Calu3 (cell line): ENCODE data around the gene ALOX5. TPM values are rescaled to one million over a fixed set of nuclear protein-coding genes. Genes with fewer than 3 reads are reported as not detected.

Experiments
- BruUV-seq: library from RNA; stranded (reverse); fragments of 400-500 nt; replicated peaks from 2 replicates; lab custom pipeline; 2021; lab: Mats Ljungman, UMichigan
- CTCF ChIA-PET: fragments of 300-600 bp; sonication (Branson Sonifier 250); formaldehyde crosslinking; loops from one replicate; lab custom pipeline; 2022; ENCODE audit warnings: antibody characterized with exemption; lab: Charles Lee
- DNase-seq: peaks from one replicate; pipeline ENCODE4 v3.0.0; 2022
- H3K27ac Mint-ChIP-seq: one replicate; pipeline ENCODE4 v1.8.0; 2022; ENCODE audit warnings: mixed read lengths; ENCODE audit not compliant: unreplicated experiment
- H3K27me3 Mint-ChIP-seq: one replicate; pipeline ENCODE4 v1.8.0; 2022; ENCODE audit warnings: mixed read lengths; ENCODE audit not compliant: unreplicated experiment
- H3K36me3 Mint-ChIP-seq: one replicate; pipeline ENCODE4 v1.8.0; 2022; ENCODE audit warnings: mild to moderate bottlenecking, moderate library complexity, mixed read lengths; ENCODE audit not compliant: insufficient read depth, unreplicated experiment
- H3K4me1 Mint-ChIP-seq: one replicate; pipeline ENCODE4 v1.8.0; 2022; ENCODE audit warnings: mild to moderate bottlenecking, low read depth, mixed read lengths; ENCODE audit not compliant: unreplicated experiment
- H3K4me3 Mint-ChIP-seq: one replicate; pipeline ENCODE4 v1.8.0; 2022; ENCODE audit warnings: mild to moderate bottlenecking, low read depth, moderate library complexity, mixed read lengths; ENCODE audit not compliant: unreplicated experiment
- H3K9me3 Mint-ChIP-seq: one replicate; pipeline ENCODE4 v1.8.0; 2022; ENCODE audit warnings: low read depth, mixed read lengths; ENCODE audit not compliant: unreplicated experiment
- CTCF ChIP-seq: fragments of 200-600 bp; IDR thresholded peaks from one replicate; pipeline ENCODE4 v1.8.0; 2022; ENCODE audit warnings: antibody characterized with exemption; ENCODE audit not compliant: unreplicated experiment
- intact Hi-C: fragments of 100-400 bp; cut with micrococcal nuclease; formaldehyde crosslinking; loops from one replicate; pipeline ENCODE4 v1.10.0; 2022; ENCODE audit not compliant: unreplicated experiment
- total RNA-seq: library from RNA; stranded (reverse); gene quantifications from 2 replicates; pipeline ENCODE4 v1.2.3, GENCODE V29; 2022

Gene ALOX5
- total RNA-seq, 1 experiment from 2014 or later, result 44.9 TPM

GRCh38 chr10:45456822-45457221, 82.8 kb downstream of the ALOX5 start:
- DNase-seq, result no peak
- intact Hi-C loops, result loop anchor here (10.0 kb wide), 1 partner anchor 152 kb away; no protein-coding TSS in a partner anchor
- no peaks in the 10 kb centered on the region for H3K4me1 Mint-ChIP-seq
- H3K27me3 Mint-ChIP-seq, result no peaks in the 10 kb centered on the region
- CTCF ChIA-PET, result no interaction called here
- no peaks in the 10 kb centered on the region for H3K36me3 Mint-ChIP-seq
- H3K9me3 Mint-ChIP-seq, result no peaks in the 10 kb centered on the region
- no TSS peak for BruUV-seq
- TF ChIP-seq CTCF, result no peak
- no peak overlapping the region for H3K4me3 Mint-ChIP-seq
- H3K27ac Mint-ChIP-seq, result no peak overlapping the region

DNA sequence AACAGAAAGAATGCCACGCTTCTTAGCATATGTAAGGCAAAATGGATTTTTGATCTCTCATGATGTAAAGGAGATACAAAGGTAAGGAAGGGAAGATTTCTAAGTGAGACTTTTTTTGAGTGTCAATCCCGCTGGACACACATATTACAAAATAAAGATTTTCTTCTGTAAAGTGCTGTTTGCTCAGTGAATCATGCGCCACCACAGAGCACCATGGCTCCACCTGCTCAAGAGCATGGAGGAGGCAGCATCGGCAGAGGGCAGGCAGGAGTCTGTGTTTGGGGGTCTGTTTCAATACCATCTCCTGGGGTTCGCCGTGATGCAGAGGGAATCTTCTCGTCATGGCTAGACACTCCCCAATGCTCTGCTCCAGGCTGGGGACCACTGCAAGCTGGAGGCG, 83.5 kb downstream of the ALOX5 start:
- Mint-ChIP-seq H3K4me3 (no peak overlapping the region), H3K27me3 (no peaks in the 10 kb centered on the region), H3K36me3 (no peaks in the 10 kb centered on the region), H3K4me1 (no peaks in the 10 kb centered on the region), H3K27ac (no peak overlapping the region), H3K9me3 (no peaks in the 10 kb centered on the region)
- intact Hi-C loops, result loop anchor here (10.0 kb wide), 1 partner anchor 153 kb away; no protein-coding TSS in a partner anchor
- DNase-seq, result no peak
- no peak for TF ChIP-seq CTCF
- CTCF ChIA-PET, result no interaction called here
- no TSS peak for BruUV-seq

DNA sequence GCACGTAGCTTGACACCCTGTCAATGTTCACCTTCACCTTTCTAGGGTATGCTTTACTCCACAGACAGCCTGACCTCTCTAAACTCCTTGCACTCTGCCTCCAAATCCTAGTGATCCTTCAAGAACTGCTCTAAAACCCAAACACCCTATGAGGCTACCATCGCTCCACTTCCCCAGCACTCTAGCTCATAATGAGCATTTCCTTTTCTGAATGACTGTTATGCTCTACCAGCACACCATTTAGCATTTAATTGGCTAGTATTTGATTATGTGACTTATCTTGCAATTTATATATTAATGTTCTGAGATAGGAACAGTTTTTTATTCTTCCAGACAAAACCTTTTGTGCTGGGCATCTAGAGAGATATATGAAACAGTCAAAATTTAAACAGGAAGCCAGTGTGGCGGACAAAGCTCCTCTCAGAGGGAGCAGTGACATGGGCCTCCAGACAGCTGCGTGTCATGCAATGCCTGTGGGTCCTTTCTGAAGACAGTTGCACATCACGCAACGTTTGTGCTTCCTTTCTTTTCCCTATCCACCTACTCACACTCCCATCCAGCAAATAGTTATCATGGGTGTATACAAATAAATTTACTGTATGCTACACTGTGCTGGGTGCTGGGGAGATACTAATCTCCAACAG, 86.3 kb downstream of the ALOX5 start:
- Mint-ChIP-seq H3K4me3 (no peak overlapping the region), H3K4me1 (no peaks in the 10 kb centered on the region), H3K9me3 (no peaks in the 10 kb centered on the region), H3K36me3 (no peaks in the 10 kb centered on the region), H3K27me3 (no peaks in the 10 kb centered on the region), H3K27ac (no peak overlapping the region)
- TF ChIP-seq CTCF, result no peak
- DNase-seq, result no peak
- CTCF ChIA-PET, result interaction anchor here (1.9 kb wide), 1 partner anchor 225 kb away, joined by 4 read pairs; no protein-coding TSS in a partner anchor
- no TSS peak for BruUV-seq
- intact Hi-C loops, result no loop called here

DNA sequence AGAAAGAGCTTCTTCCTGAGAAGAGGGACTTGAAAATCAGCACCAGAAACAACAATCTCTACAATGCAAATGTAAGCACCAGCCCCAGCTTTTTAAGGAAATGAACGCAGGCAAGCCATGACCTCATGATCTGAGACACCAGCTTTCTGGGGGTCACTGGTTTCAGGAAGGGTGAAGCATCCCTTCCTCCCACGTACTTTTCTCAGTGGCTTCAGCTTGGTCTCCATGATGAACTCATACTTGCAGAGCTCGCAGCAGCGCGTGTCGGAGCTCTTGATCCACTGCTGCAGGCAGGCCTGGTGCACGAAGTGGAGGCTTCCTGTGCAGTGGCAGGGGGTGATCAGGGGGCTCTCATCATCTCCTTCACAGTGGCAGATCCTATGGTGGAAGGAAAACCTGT, 87.0 kb downstream of the ALOX5 start:
- Mint-ChIP-seq H3K27ac (no peak overlapping the region), H3K27me3 (no peaks in the 10 kb centered on the region), H3K9me3 (no peaks in the 10 kb centered on the region), H3K36me3 (no peaks in the 10 kb centered on the region), H3K4me1 (no peaks in the 10 kb centered on the region), H3K4me3 (no peak overlapping the region)
- no peak for TF ChIP-seq CTCF
- intact Hi-C loops, result no loop called here
- no peak for DNase-seq
- no TSS peak for BruUV-seq
- CTCF ChIA-PET, result interaction anchor here (0.9 to 1.9 kb wide), 2 partner anchors 211 to 226 kb away, joined by 3 to 4 read pairs; no protein-coding TSS in a partner anchor
